Left ventricle myocardium inferior (tissue), 1 donor: Measurements from ENCODE around the gene EMID1. TPM values are rescaled to one million over a fixed set of nuclear protein-coding genes. Genes with fewer than 3 reads are reported as not detected.

Experiments
- DNase-seq: peaks from one replicate; pipeline ENCODE4 v3.0.0-alpha.2; 2020
- H3K27ac ChIP-seq: fragments of 200-600 bp; replicated peaks from 2 replicates; pipeline ENCODE4 v1.8.0; 2021
- H3K27me3 ChIP-seq: fragments of 200-600 bp; 2 replicates; pipeline ENCODE4 v1.8.0; 2021; ENCODE audit warnings: low read depth
- H3K36me3 ChIP-seq: fragments of 200-600 bp; 2 replicates; pipeline ENCODE4 v1.8.0; 2021
- H3K4me1 ChIP-seq: fragments of 200-600 bp; 2 replicates; pipeline ENCODE4 v1.8.0; 2021
- H3K4me3 ChIP-seq: fragments of 200-600 bp; 2 replicates; pipeline ENCODE4 v1.8.0; 2021; ENCODE audit warnings: mild to moderate bottlenecking, moderate library complexity
- H3K9me3 ChIP-seq: fragments of 200-600 bp; replicated peaks from 2 replicates; pipeline ENCODE4 v1.8.0; 2021
- CTCF ChIP-seq: fragments of 200-600 bp; IDR thresholded peaks from 2 replicates; pipeline ENCODE4 v1.8.0; 2021; ENCODE audit warnings: antibody characterized with exemption, mild to moderate bottlenecking, borderline replicate concordance
- intact Hi-C: fragments of 100-400 bp; cut with micrococcal nuclease; formaldehyde crosslinking; loops from one replicate; pipeline ENCODE4 v1.11.0; 2022
- long read RNA-seq: library from polyadenylated mRNA; unstranded; transcript quantifications from one replicate; pipeline ENCODE4 v2.0.0, GENCODE V29; 2021
- total RNA-seq: library from RNA; stranded (reverse); fragmentation: NEBNext Ultra II Directional; extraction: Animal tissue kit (Norgen Biotek cat#: 25700); gene quantifications from one replicate; pipeline ENCODE4 v1.2.1, GENCODE V29; 2021
- donor health status: DM: no; HTN: yes; CAD: no; lungs with severe emphysema.

Gene EMID1
- total RNA-seq = 0.74 TPM
- long read RNA-seq, partial matches to known transcripts = 0 of 4 reads
- long read RNA-seq, other reads (novel, unspliced or antisense) = 1 of 4 reads

- H3K36me3 ChIP-seq = no peaks in the 10 kb centered on the region
- DNase-seq = peak; percentile 37
- H3K4me3 ChIP-seq = peak within 1 kb of the TSS; percentile 65
- H3K27me3 ChIP-seq = peaks cover 15% of the 10 kb centered on the region
- no peak within 1 kb of the TSS for H3K27ac ChIP-seq
- H3K9me3 ChIP-seq = no peaks in the 10 kb centered on the region
- peaks cover 24% of the 10 kb centered on the region for H3K4me1 ChIP-seq
- TF ChIP-seq CTCF = peak; percentile 31
- intact Hi-C loops = no loop called here
Measured at GRCh38 chr22:29205594-29206371, at the start of gene EMID1. EMID1 (plus strand) TSS chr22:29205896; CDS start chr22:29206039, 143 bp downstream.

- Histone ChIP-seq H3K4me3 (no peak overlapping the region), H3K27me3 (no peaks in the 10 kb centered on the region), H3K4me1 (peaks cover 27% of the 10 kb centered on the region), H3K9me3 (no peaks in the 10 kb centered on the region), H3K36me3 (no peaks in the 10 kb centered on the region), H3K27ac (no peak overlapping the region)
- intact Hi-C loops = no loop called here
- DNase-seq = no peak
- TF ChIP-seq CTCF = no peak
Measured at GRCh38 chr22:29155966-29156365, 49.7 kb upstream of the EMID1 start.

GRCh38 chr22:29156507-29156906 lies 49.2 kb upstream of the EMID1 start:
- Histone ChIP-seq H3K9me3 (no peaks in the 10 kb centered on the region), H3K4me3 (no peak overlapping the region), H3K36me3 (no peaks in the 10 kb centered on the region), H3K27me3 (no peaks in the 10 kb centered on the region), H3K27ac (no peak overlapping the region), H3K4me1 (peaks cover 25% of the 10 kb centered on the region)
- TF ChIP-seq CTCF = no peak
- intact Hi-C loops = no loop called here
- DNase-seq = no peak

GRCh38 chr22:29157759-29158535 lies 47.7 kb upstream of the EMID1 start:
- Histone ChIP-seq H3K27me3 (no peaks in the 10 kb centered on the region), H3K4me3 (no peak overlapping the region), H3K4me1 (peaks cover 13% of the 10 kb centered on the region), H3K27ac (no peak overlapping the region), H3K36me3 (no peaks in the 10 kb centered on the region), H3K9me3 (no peaks in the 10 kb centered on the region)
- intact Hi-C loops = no loop called here
- no peak for DNase-seq
- no peak for TF ChIP-seq CTCF

GRCh38 chr22:29158546-29158945 lies 47.1 kb upstream of the EMID1 start:
- no peaks in the 10 kb centered on the region for H3K27me3 ChIP-seq
- H3K4me1 ChIP-seq = peaks cover 12% of the 10 kb centered on the region
- H3K9me3 ChIP-seq = no peaks in the 10 kb centered on the region
- no peak overlapping the region for H3K4me3 ChIP-seq
- DNase-seq = no peak
- no peak overlapping the region for H3K27ac ChIP-seq
- TF ChIP-seq CTCF = no peak
- intact Hi-C loops = no loop called here
- H3K36me3 ChIP-seq = no peaks in the 10 kb centered on the region
